RPMI7951 (cell line): ENCODE data around the gene CYFIP1. TPM values are rescaled to one million over a fixed set of nuclear protein-coding genes. Genes with fewer than 3 reads are reported as not detected.

Experiments
- DNase-seq: peaks from one replicate; pipeline ENCODE4 v3.0.0-alpha.2; 2012; ENCODE audit warnings: low read depth
- total RNA-seq: library from RNA; depleted of rRNA; stranded (reverse); fragments of >200 nt; shearing (Covaris generic); gene quantifications from 2 replicates; pipeline ENCODE4 v1.2.3, GENCODE V29; 2014

Gene CYFIP1
- total RNA-seq, 1 experiment from 2014 or later: 89.6 TPM

GRCh38 chr15:22869856-22870255 is 110.3 kb downstream of the CYFIP1 start:
- DNase-seq: no peak

- no peak for DNase-seq
These were observed 111.2 kb downstream of the CYFIP1 start for GRCh38 chr15:22868928-22869327.

- no peak for DNase-seq
These were observed 111.7 kb downstream of the CYFIP1 start for GRCh38 chr15:22868495-22868894.

- no peak for DNase-seq
These were observed 112.3 kb downstream of the CYFIP1 start for GRCh38 chr15:22867886-22868285.

- peak; percentile 79 for DNase-seq
These were observed 114.1 kb downstream of the CYFIP1 start for GRCh38 chr15:22866079-22866478.

- DNase-seq: no peak
These were observed 116.8 kb downstream of the CYFIP1 start for GRCh38 chr15:22863356-22863755.

GRCh38 chr15:22861161-22861560 is 119.0 kb downstream of the CYFIP1 start:
- DNase-seq: no peak

- DNase-seq: no peak
These were observed 123.5 kb downstream of the CYFIP1 start for GRCh38 chr15:22856659-22857058.

- DNase-seq: no peak
These were observed 124.4 kb downstream of the CYFIP1 start for GRCh38 chr15:22855791-22856190.

GRCh38 chr15:22851513-22851912 is 128.7 kb downstream of the CYFIP1 start:
- DNase-seq: no peak

- DNase-seq: no peak
These were observed 130.1 kb downstream of the CYFIP1 start for GRCh38 chr15:22850055-22850454.

GRCh38 chr15:22846073-22846472 is 134.1 kb downstream of the CYFIP1 start:
- DNase-seq: no peak

- DNase-seq: no peak
These were observed 134.8 kb downstream of the CYFIP1 start for GRCh38 chr15:22845289-22845900.

- no peak for DNase-seq
These were observed 135.5 kb downstream of the CYFIP1 start for GRCh38 chr15:22844421-22845288.

GRCh38 chr15:22839046-22839695 is 141.0 kb downstream of the CYFIP1 start:
- no peak for DNase-seq

- DNase-seq: peak; percentile 97
These were observed 141.7 kb downstream of the CYFIP1 start, which contains the start of gene NIPA2 for GRCh38 chr15:22838292-22839042. Gene NIPA2 (plus strand): TSS chr15:22838666. CDS start chr15:22851732, 13,066 bp downstream.

- no peak for DNase-seq
These were observed 148.7 kb downstream of the CYFIP1 start for GRCh38 chr15:22831473-22831872.

GRCh38 chr15:22827125-22827524 is 153.0 kb downstream of the CYFIP1 start:
- DNase-seq: no peak

- no peak for DNase-seq
These were observed 156.6 kb downstream of the CYFIP1 start for GRCh38 chr15:22823495-22824128.

GRCh38 chr15:22819651-22820050 is 160.5 kb downstream of the CYFIP1 start:
- DNase-seq: no peak
